Suprapubic skin (tissue), 4 donors: ENCODE measurements around the gene CTH.
"Not testable (repeated sequence)": the region's sequence is repeated elsewhere in the genome, so short reads cannot be mapped to it uniquely, and the experiment has no call there.

Experiments
- EP300 ChIP-seq: sonication (generic); formaldehyde crosslinking; IDR thresholded peaks from one replicate; pipeline ENCODE4 v1.6.1; 2017; ENCODE audit warnings: antibody characterized with exemption
- POLR2A ChIP-seq, 2 donors: fragments of 450-650 bp; IDR thresholded peaks; one replicate each; pipeline ENCODE4 v1.6.1; 2017; ENCODE audit warnings: antibody characterized with exemption in 2 of 2, mild to moderate bottlenecking in 2 of 2, moderate library complexity in 2 of 2
- POLR2AphosphoS5 ChIP-seq, 3 donors: sonication (generic); formaldehyde crosslinking; IDR thresholded peaks; one replicate each; pipeline ENCODE4 v1.6.1; 2017; ENCODE audit warnings: antibody characterized with exemption in 3 of 3
- TF ChIP-seq, protein P1 (sequence below), 2 donors: fragments of 200-600 bp in 1 of 2; fragments of 450-650 bp in 1 of 2; sonication (generic) in 1 of 2; IDR thresholded peaks; one replicate each; pipeline ENCODE4 v1.5.1; 2016 to 2019; ENCODE audit warnings: antibody characterized with exemption in 2 of 2, mild to moderate bottlenecking in 1 of 2, moderate library complexity in 1 of 2

DNA sequence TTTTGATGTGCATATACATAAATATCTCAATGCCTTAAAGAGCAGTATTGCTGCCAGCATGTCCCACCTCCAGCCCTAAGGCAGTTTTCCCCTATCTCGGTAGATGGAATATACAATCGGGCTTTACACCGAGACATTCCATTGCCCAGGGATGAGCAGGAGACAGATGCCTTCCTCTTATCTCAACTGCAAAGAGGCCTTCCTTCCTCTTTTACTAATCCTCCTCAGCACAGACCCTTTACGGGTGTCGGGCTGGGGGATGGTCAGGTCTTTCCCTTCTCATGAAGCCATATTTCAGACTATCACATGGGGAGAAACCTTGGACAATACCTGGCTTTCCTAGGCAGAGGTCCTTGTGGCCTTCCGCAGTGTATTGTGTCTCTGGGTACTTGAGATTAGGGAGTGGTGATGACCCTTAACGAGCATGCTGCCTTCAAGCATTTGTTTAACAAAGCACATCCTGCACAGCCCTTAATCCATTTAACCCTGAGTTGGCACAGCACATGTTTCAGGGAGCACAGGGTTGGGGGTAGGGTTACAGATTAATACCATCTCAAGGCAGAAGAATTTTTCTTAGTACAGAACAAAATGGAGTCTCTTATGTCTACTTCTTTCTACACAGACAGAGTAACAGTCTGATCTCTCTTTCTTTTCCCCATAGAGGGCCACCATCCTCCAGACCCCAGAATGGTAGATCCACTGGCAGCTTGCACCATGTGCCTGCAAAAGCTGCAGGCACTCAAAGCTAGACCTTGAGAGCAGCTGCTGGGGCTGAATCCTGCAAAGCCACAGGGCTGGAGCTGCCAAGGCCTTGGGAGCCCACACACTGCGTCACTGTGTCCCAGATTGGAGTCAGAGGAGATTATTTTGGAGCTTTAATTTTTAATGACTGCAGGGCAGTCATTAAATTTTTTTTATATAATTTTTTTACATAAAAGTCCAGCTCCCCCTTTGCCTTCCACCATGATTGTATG lies 50.0 kb downstream of the CTH start:
- TF ChIP-seq, protein P1, sequence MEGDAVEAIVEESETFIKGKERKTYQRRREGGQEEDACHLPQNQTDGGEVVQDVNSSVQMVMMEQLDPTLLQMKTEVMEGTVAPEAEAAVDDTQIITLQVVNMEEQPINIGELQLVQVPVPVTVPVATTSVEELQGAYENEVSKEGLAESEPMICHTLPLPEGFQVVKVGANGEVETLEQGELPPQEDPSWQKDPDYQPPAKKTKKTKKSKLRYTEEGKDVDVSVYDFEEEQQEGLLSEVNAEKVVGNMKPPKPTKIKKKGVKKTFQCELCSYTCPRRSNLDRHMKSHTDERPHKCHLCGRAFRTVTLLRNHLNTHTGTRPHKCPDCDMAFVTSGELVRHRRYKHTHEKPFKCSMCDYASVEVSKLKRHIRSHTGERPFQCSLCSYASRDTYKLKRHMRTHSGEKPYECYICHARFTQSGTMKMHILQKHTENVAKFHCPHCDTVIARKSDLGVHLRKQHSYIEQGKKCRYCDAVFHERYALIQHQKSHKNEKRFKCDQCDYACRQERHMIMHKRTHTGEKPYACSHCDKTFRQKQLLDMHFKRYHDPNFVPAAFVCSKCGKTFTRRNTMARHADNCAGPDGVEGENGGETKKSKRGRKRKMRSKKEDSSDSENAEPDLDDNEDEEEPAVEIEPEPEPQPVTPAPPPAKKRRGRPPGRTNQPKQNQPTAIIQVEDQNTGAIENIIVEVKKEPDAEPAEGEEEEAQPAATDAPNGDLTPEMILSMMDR (IDR thresholded peaks at IDR 0.05), result not testable (repeated sequence)
- TF ChIP-seq EP300; POLR2A (IDR thresholded peaks at IDR 0.05); POLR2AphosphoS5 (IDR thresholded peaks at IDR 0.05): not testable (repeated sequence)
